KG1 (cell line): ENCODE data around the gene EDNRA.

Source experiments
- DNase-seq: peaks from one replicate; lab custom pipeline; 2025; lab: John Stamatoyannopoulos, UW

EDNRA gene

GRCh38 chr4:147498031-147498660, 17.2 kb downstream of the EDNRA start:
- no peak for DNase-seq

- no peak for DNase-seq
These were observed 27.4 kb downstream of the EDNRA start for GRCh38 chr4:147508346-147508745.

GRCh38 chr4:147509386-147509785, 28.5 kb downstream of the EDNRA start:
- no peak for DNase-seq

- no peak for DNase-seq
These were observed 30.2 kb downstream of the EDNRA start for GRCh38 chr4:147510962-147511668.

GRCh38 chr4:147513091-147513490, 32.2 kb downstream of the EDNRA start:
- no peak for DNase-seq

GRCh38 chr4:147513952-147514351, 33.1 kb downstream of the EDNRA start:
- DNase-seq: no peak

GRCh38 chr4:147515220-147515936, 34.5 kb downstream of the EDNRA start:
- DNase-seq: no peak

- DNase-seq: no peak
These were observed 35.2 kb downstream of the EDNRA start for GRCh38 chr4:147516133-147516532.

GRCh38 chr4:147518086-147518485, 37.2 kb downstream of the EDNRA start:
- no peak for DNase-seq

- DNase-seq: no peak
These were observed 38.2 kb downstream of the EDNRA start for GRCh38 chr4:147518846-147519767.

- no peak for DNase-seq
These were observed 43.7 kb downstream of the EDNRA start for GRCh38 chr4:147524601-147525000.

- no peak for DNase-seq
These were observed 44.8 kb downstream of the EDNRA start for GRCh38 chr4:147525494-147526271.

- DNase-seq: no peak
These were observed 45.4 kb downstream of the EDNRA start for GRCh38 chr4:147526272-147526654.

- DNase-seq: no peak
These were observed 47.2 kb downstream of the EDNRA start for GRCh38 chr4:147528054-147528453.

GRCh38 chr4:147530134-147530533, 49.2 kb downstream of the EDNRA start:
- no peak for DNase-seq

- DNase-seq: no peak
These were observed 49.8 kb downstream of the EDNRA start for GRCh38 chr4:147530723-147531122.

- no peak for DNase-seq
These were observed 52.0 kb downstream of the EDNRA start for GRCh38 chr4:147532896-147533295.

GRCh38 chr4:147533331-147533730, 52.4 kb downstream of the EDNRA start:
- DNase-seq: no peak

- no peak for DNase-seq
These were observed 54.2 kb downstream of the EDNRA start for GRCh38 chr4:147535124-147535523.

- DNase-seq: no peak
These were observed 57.8 kb downstream of the EDNRA start for GRCh38 chr4:147538711-147539110.

- no peak for DNase-seq
These were observed 59.1 kb downstream of the EDNRA start for GRCh38 chr4:147539959-147540358.
